K562 (cell line): ENCODE results near the gene TMCC2. TPM values are rescaled to one million over a fixed set of nuclear protein-coding genes. Genes with fewer than 3 reads are reported as not detected.
A peak's percentile ranks its signal among the peaks of the same experiment; 100 is the strongest.

Experiments
- BACH1 ChIP-seq: fragments of 200-800 bp; sonication (Bioruptor generic); IDR thresholded peaks from 2 replicates; pipeline ENCODE4 v1.6.1; 2016; ENCODE audit warnings: missing genetic modification characterization, missing compliant biosample characterization
- BHLHE40 ChIP-seq: IDR thresholded peaks from 2 replicates; pipeline ENCODE4 v1.6.1; 2011; ENCODE audit warnings: low read length, improper control_type of control experiment
- CTBP1 ChIP-seq: fragments of 450-650 bp; IDR thresholded peaks from 2 replicates; pipeline ENCODE4 v1.6.1; 2016; ENCODE audit warnings: borderline replicate concordance
- DPF2 ChIP-seq: fragments of 450-650 bp; IDR thresholded peaks from 2 replicates; pipeline ENCODE4 v1.6.1; 2016
- ESRRA ChIP-seq: fragments of 450-650 bp; IDR thresholded peaks from 2 replicates; pipeline ENCODE4 v1.6.1; 2014; ENCODE audit warnings: low read depth, mild to moderate bottlenecking, moderate library complexity, borderline replicate concordance
- HDAC1 ChIP-seq, 2 experiments: fragments of 450-650 bp; IDR thresholded peaks; 2 replicates each; pipeline ENCODE4 v1.6.1; 2016 to 2017; ENCODE audit warnings: inconsistent platforms in 1 of 2, mild to moderate bottlenecking in 1 of 2, moderate library complexity in 1 of 2
- HMG20B ChIP-seq: fragments of 250-450 bp; sonication (Bioruptor Pico); IDR thresholded peaks from 2 replicates; pipeline ENCODE4 v1.5.0; 2021; ENCODE audit warnings: mild to moderate bottlenecking
- HNRNPL ChIP-seq: fragments of 200-400 bp; formaldehyde crosslinking; IDR thresholded peaks from 2 replicates; pipeline ENCODE4 v1.6.1; 2017; ENCODE audit warnings: low read depth, mild to moderate bottlenecking, low read length
- JUN ChIP-seq, 2 experiments: sonication (generic) in 1 of 2; formaldehyde crosslinking in 1 of 2; IDR thresholded peaks; 2 replicates each; pipeline versions ENCODE4 v1.6.1 to v1.8.0; 2012 to 2022; ENCODE audit warnings: borderline replicate concordance in 2 of 2, mild to moderate bottlenecking in 2 of 2, improper control_type of control experiment in 1 of 2, low read depth in 1 of 2, low read length in 1 of 2, missing genetic modification reagents in 1 of 2
- JUND ChIP-seq, 2 experiments: IDR thresholded peaks; 2 replicates in 1 of 2; 3 replicates in 1 of 2; pipeline ENCODE4 v1.6.1; 2011; ENCODE audit warnings: borderline replicate concordance in 2 of 2, low read depth in 2 of 2, low read length in 2 of 2, improper control_type of control experiment in 1 of 2, missing biosample characterization in 1 of 2, missing genetic modification characterization in 1 of 2, missing genetic modification reagents in 1 of 2
- KDM1A ChIP-seq, 2 experiments: fragments of 450-650 bp; IDR thresholded peaks; 2 replicates each; pipeline ENCODE4 v1.6.1; 2016; ENCODE audit warnings: mild to moderate bottlenecking in 2 of 2
- KDM2B ChIP-seq: fragments of 250-450 bp; sonication (Bioruptor Pico); IDR thresholded peaks from 2 replicates; pipeline ENCODE4 v1.8.0; 2021; ENCODE audit warnings: mild to moderate bottlenecking, moderate library complexity
- MAFK ChIP-seq: IDR thresholded peaks from 2 replicates; pipeline ENCODE4 v1.6.1; 2011; ENCODE audit warnings: low read length, improper control_type of control experiment
- MITF ChIP-seq: IDR thresholded peaks from 2 replicates; pipeline ENCODE4 v1.6.1; 2014; ENCODE audit warnings: antibody characterized with exemption
- NR2C2 ChIP-seq, 2 experiments: fragments of 200-800 bp in 1 of 2; sonication (Bioruptor generic) in 1 of 2; sonication (generic) in 1 of 2; formaldehyde crosslinking in 1 of 2; IDR thresholded peaks; 2 replicates each; pipeline versions ENCODE4 v1.6.1 to v1.8.0; 2016 to 2022; ENCODE audit warnings: mild to moderate bottlenecking in 1 of 2, missing compliant biosample characterization in 1 of 2, missing genetic modification characterization in 1 of 2, missing genetic modification reagents in 1 of 2
- PHB ChIP-seq: fragments of 250-450 bp; sonication (Bioruptor Pico); IDR thresholded peaks from 2 replicates; pipeline ENCODE4 v1.5.0; 2021
- PHF21A ChIP-seq: fragments of 450-650 bp; IDR thresholded peaks from 2 replicates; pipeline ENCODE4 v1.6.1; 2017; ENCODE audit warnings: low read depth, borderline replicate concordance
- RAD51 ChIP-seq: fragments of 450-650 bp; IDR thresholded peaks from 2 replicates; pipeline ENCODE4 v1.7.1; 2016; ENCODE audit warnings: low read depth, mild to moderate bottlenecking, borderline replicate concordance
- RCOR1 ChIP-seq, 2 experiments: IDR thresholded peaks; 2 replicates each; pipeline ENCODE4 v1.6.1; 2012; ENCODE audit warnings: low read depth in 2 of 2, low read length in 2 of 2, borderline replicate concordance in 1 of 2, improper control_type of control experiment in 1 of 2
- RFX5 ChIP-seq: IDR thresholded peaks from 2 replicates; pipeline ENCODE4 v1.6.1; 2011; ENCODE audit warnings: low read depth, mild to moderate bottlenecking, improper control_type of control experiment, low read length
- ZFP36 ChIP-seq: fragments of 150-350 bp; IDR thresholded peaks from 2 replicates; pipeline ENCODE4 v1.6.1; 2018; ENCODE audit warnings: low read length, low read depth; ENCODE audit not compliant: partially characterized antibody
- ZNF583 ChIP-seq: fragments of 250-450 bp; sonication (Bioruptor Pico); IDR thresholded peaks from 2 replicates; pipeline ENCODE4 v1.4.0; 2020
- ZNF668 ChIP-seq: fragments of 250-450 bp; sonication (Bioruptor Pico); IDR thresholded peaks from 2 replicates; pipeline ENCODE4 v1.8.0; 2022; ENCODE audit warnings: mild to moderate bottlenecking, inconsistent platforms
- ZNF77 ChIP-seq: fragments of 250-450 bp; sonication (Bioruptor Pico); IDR thresholded peaks from 2 replicates; pipeline ENCODE4 v1.5.0; 2020
- polyA plus RNA-seq, 8 experiments: library from polyadenylated mRNA; depleted of rRNA in 4 of 8; stranded (reverse) in 5 of 8; unstranded in 3 of 8; fragments of >200 nt; fragmentation: Nextera tagmentation in 2 of 8; fragmentation: Illumina TruSeq in 1 of 8; extraction: Ambion mirVana in 2 of 8; extraction: Trizol in 1 of 8; gene quantifications; 2 replicates each; pipeline versions ENCODE4 v1.2.1 to v1.2.3, GENCODE V29; 2011 to 2014; ENCODE audit warnings: inconsistent platforms in 1 of 8, missing spikeins in 1 of 8
- total RNA-seq, 7 experiments: library from RNA; depleted of rRNA in 6 of 7; stranded (reverse); fragments of >200 nt in 6 of 7; fragmentation: Illumina TruSeq in 2 of 7; extraction: Trizol in 2 of 7; gene quantifications; 2 replicates each; pipeline versions ENCODE4 v1.2.1 to v1.2.3, GENCODE V29; 2011 to 2021; ENCODE audit warnings: low replicate concordance in 1 of 7
- TF ChIP-seq, protein P1 (sequence below): sonication (generic); formaldehyde crosslinking; IDR thresholded peaks from 2 replicates; pipeline ENCODE4 v1.5.0; 2020; ENCODE audit warnings: missing genetic modification reagents
- TF ChIP-seq, protein P2 (sequence below): fragments of 450-650 bp; formaldehyde crosslinking; IDR thresholded peaks from 2 replicates; pipeline ENCODE4 v1.4.0; 2020; ENCODE audit warnings: mild to moderate bottlenecking, mixed read lengths

The TMCC2 gene
- total and polyA plus RNA-seq, 9 of the 15 experiments (the other 6 are each of a cell fraction or from before 2014, with no cell fraction given), result 0.06 to 1.8 (median 0.98) TPM

DNA sequence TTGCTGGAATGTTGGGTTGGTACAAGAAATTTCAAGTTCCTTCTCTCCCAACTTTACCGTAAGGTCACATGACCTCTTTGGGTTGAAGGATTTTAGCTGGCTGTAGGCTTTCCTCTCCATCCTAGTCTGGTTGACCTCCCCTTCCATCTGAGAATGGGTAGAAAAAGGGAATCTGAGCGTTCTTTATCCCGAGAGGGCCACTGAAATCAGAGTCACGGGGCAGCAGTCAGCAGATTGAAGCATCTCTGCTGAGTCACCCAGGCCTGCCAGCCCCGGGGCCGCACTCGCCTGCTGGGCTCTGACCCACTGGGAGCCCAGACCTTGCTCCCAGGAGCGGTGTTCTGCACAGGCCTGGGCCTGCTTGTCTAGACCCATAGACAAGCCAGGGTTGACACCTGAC is 31.0 kb downstream of the TMCC2 start (continued):
- TF ChIP-seq HDAC1 (IDR thresholded peaks at IDR 0.05), result 0 out of 4 replicates have a peak, but pooled peaks of 1 of the 2 experiments have one; percentile 43
- TF ChIP-seq RAD51, result peak; percentile 58; the same call in 1 of the 2 replicates
- peak; percentile 71 to 97; a peak in 3 of 4 replicates for TF ChIP-seq RCOR1 (IDR thresholded peaks at IDR 0.05; ENCODE audit: borderline replicate concordance in 1 of 2, low read depth in 2 of 2, low read length in 2 of 2)
- no peak for TF ChIP-seq RFX5
- 0 out of 2 replicates have a peak, but pooled peaks have one; percentile 51 for TF ChIP-seq CTBP1
- peak; percentile 63 for TF ChIP-seq BHLHE40
- peak; percentile 47 for TF ChIP-seq ZFP36
- peak; percentile 93 for TF ChIP-seq BACH1 (tag)
- TF ChIP-seq MITF, result peak; percentile 37; the same call in 1 of the 2 replicates
- no peak for TF ChIP-seq KDM2B
- no peak for TF ChIP-seq PHB (CRISPR knock-in tag)
- peak; percentile 37; the same call in 1 of the 2 replicates for TF ChIP-seq JUN (IDR thresholded peaks at IDR 0.05; ENCODE audit: borderline replicate concordance, low read depth, low read length)
- TF ChIP-seq JUN (CRISPR knock-in tag; IDR thresholded peaks at IDR 0.05; ENCODE audit: borderline replicate concordance), result no peak
- peak; percentile 31; the same call in 1 of the 2 replicates for TF ChIP-seq JUND (IDR thresholded peaks at IDR 0.05; ENCODE audit: borderline replicate concordance, low read depth, low read length)
- TF ChIP-seq JUND (tag; IDR thresholded peaks at IDR 0.05; ENCODE audit: borderline replicate concordance, low read depth, low read length), result no peak; the same call in 2 of the 3 replicates
- TF ChIP-seq ZNF77 (CRISPR knock-in tag), result no peak
- TF ChIP-seq MAFK, result peak; percentile 74
- no peak for TF ChIP-seq ZNF668 (CRISPR knock-in tag)
- no peak for TF ChIP-seq HNRNPL
- TF ChIP-seq, protein P1, sequence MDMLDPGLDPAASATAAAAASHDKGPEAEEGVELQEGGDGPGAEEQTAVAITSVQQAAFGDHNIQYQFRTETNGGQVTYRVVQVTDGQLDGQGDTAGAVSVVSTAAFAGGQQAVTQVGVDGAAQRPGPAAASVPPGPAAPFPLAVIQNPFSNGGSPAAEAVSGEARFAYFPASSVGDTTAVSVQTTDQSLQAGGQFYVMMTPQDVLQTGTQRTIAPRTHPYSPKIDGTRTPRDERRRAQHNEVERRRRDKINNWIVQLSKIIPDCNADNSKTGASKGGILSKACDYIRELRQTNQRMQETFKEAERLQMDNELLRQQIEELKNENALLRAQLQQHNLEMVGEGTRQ (CRISPR knock-in tag), result peak; percentile 9; the same call in 1 of the 2 replicates
- TF ChIP-seq, protein P2, sequence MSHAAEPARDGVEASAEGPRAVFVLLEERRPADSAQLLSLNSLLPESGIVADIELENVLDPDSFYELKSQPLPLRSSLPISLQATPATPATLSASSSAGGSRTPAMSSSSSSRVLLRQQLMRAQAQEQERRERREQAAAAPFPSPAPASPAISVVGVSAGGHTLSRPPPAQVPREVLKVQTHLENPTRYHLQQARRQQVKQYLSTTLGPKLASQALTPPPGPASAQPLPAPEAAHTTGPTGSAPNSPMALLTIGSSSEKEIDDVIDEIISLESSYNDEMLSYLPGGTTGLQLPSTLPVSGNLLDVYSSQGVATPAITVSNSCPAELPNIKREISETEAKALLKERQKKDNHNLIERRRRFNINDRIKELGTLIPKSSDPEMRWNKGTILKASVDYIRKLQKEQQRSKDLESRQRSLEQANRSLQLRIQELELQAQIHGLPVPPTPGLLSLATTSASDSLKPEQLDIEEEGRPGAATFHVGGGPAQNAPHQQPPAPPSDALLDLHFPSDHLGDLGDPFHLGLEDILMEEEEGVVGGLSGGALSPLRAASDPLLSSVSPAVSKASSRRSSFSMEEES (CRISPR knock-in tag), result peak; percentile 94
- no peak for TF ChIP-seq NR2C2 (CRISPR knock-in tag; IDR thresholded peaks at IDR 0.05)
- TF ChIP-seq NR2C2 (tag; IDR thresholded peaks at IDR 0.05), result peak; percentile 73
- peak; percentile 92 to 94 for TF ChIP-seq KDM1A (IDR thresholded peaks at IDR 0.05)
- 0 out of 2 replicates have a peak, but pooled peaks have one; percentile 45 for TF ChIP-seq ZNF583
- peak; percentile 43; the same call in 1 of the 2 replicates for TF ChIP-seq DPF2
- TF ChIP-seq ESRRA, result 0 out of 2 replicates have a peak, but pooled peaks have one; percentile 10
- 0 out of 2 replicates have a peak, but pooled peaks have one; percentile 76 for TF ChIP-seq HMG20B (CRISPR knock-in tag)
- TF ChIP-seq PHF21A, result peak; percentile 73; the same call in 1 of the 2 replicates
